ENCODE results near the gene ATXN10.

The ATXN10 gene

GRCh38 chr22:45650721-45651120, 20.9 kb upstream of the ATXN10 start:
- Histone ChIP-seq H3K27ac (ENCODE audit: low read depth, low read length) (no peak overlapping the region), H3K9me3 (ENCODE audit: control insufficient read depth, insufficient read depth, low read length) (no peaks in the 10 kb centered on the region), H3K9me2 (replicated peaks; ENCODE audit: control insufficient read depth, low read length) (no peaks in the 10 kb centered on the region), H3K27me3 (ENCODE audit: control insufficient read depth, low read length) (no peaks in the 10 kb centered on the region), H3K4me3 (ENCODE audit: low read length) (no peak overlapping the region), H3K79me2 (ENCODE audit: control insufficient read depth, low read length) (no peaks in the 10 kb centered on the region), H4K20me1 (ENCODE audit: control insufficient read depth, insufficient read depth, low read depth, low read length) (no peaks in the 10 kb centered on the region), H3K36me3 (ENCODE audit: control insufficient read depth, low read length) (no peaks in the 10 kb centered on the region), H3K4me1 (ENCODE audit: control insufficient read depth, low read length) (peaks cover 20% of the 10 kb centered on the region), H3F3A (ENCODE audit: control insufficient read depth, insufficient read depth) (no peaks in the 10 kb centered on the region), H3K4me2 (ENCODE audit: low read length) (no peak overlapping the region)
- no peak for TF ChIP-seq CTCF (IDR thresholded peaks at IDR 0.05; ENCODE audit: low read depth, low read length, poor library complexity, severe bottlenecking)
- no peak for TF ChIP-seq EZH2phosphoT487 (IDR thresholded peaks at IDR 0.05; ENCODE audit: borderline replicate concordance, low read length)

- no peaks in the 10 kb centered on the region for H4K20me1 ChIP-seq (ENCODE audit: control insufficient read depth, insufficient read depth, low read depth, low read length)
- H3K27me3 ChIP-seq (ENCODE audit: control insufficient read depth, low read length) = no peaks in the 10 kb centered on the region
- no peaks in the 10 kb centered on the region for H3K79me2 ChIP-seq (ENCODE audit: control insufficient read depth, low read length)
- peaks cover 16% of the 10 kb centered on the region for H3K4me1 ChIP-seq (ENCODE audit: control insufficient read depth, low read length)
- no peaks in the 10 kb centered on the region for H3F3A ChIP-seq (ENCODE audit: control insufficient read depth, insufficient read depth)
- no peaks in the 10 kb centered on the region for H3K36me3 ChIP-seq (ENCODE audit: control insufficient read depth, low read length)
- H3K9me3 ChIP-seq (ENCODE audit: control insufficient read depth, insufficient read depth, low read length) = no peaks in the 10 kb centered on the region
- H3K4me3 ChIP-seq (ENCODE audit: low read length) = no peak overlapping the region
- no peaks in the 10 kb centered on the region for H3K9me2 ChIP-seq (replicated peaks; ENCODE audit: control insufficient read depth, low read length)
- no peak overlapping the region for H3K4me2 ChIP-seq (ENCODE audit: low read length)
- no peak overlapping the region for H3K27ac ChIP-seq (ENCODE audit: low read depth, low read length)
- TF ChIP-seq CTCF (IDR thresholded peaks at IDR 0.05; ENCODE audit: low read depth, low read length, poor library complexity, severe bottlenecking) (no peak), EZH2phosphoT487 (IDR thresholded peaks at IDR 0.05; ENCODE audit: borderline replicate concordance, low read length) (no peak)
These were observed 19.6 kb upstream of the ATXN10 start for GRCh38 chr22:45651931-45652528.

- Histone ChIP-seq H3K79me2 (ENCODE audit: control insufficient read depth, low read length) (no peaks in the 10 kb centered on the region), H4K20me1 (ENCODE audit: control insufficient read depth, insufficient read depth, low read depth, low read length) (no peaks in the 10 kb centered on the region), H3K4me2 (ENCODE audit: low read length) (no peak overlapping the region), H3K4me3 (ENCODE audit: low read length) (no peak overlapping the region), H3K4me1 (ENCODE audit: control insufficient read depth, low read length) (peaks cover 14% of the 10 kb centered on the region), H3K9me3 (ENCODE audit: control insufficient read depth, insufficient read depth, low read length) (no peaks in the 10 kb centered on the region), H3K9me2 (replicated peaks; ENCODE audit: control insufficient read depth, low read length) (no peaks in the 10 kb centered on the region), H3K36me3 (ENCODE audit: control insufficient read depth, low read length) (no peaks in the 10 kb centered on the region), H3K27me3 (ENCODE audit: control insufficient read depth, low read length) (no peaks in the 10 kb centered on the region), H3K27ac (ENCODE audit: low read depth, low read length) (no peak overlapping the region), H3F3A (ENCODE audit: control insufficient read depth, insufficient read depth) (0 out of 2 replicates have a peak, but pooled peaks cover 3% of the 10 kb centered on the region)
- no peak for TF ChIP-seq EZH2phosphoT487 (IDR thresholded peaks at IDR 0.05; ENCODE audit: borderline replicate concordance, low read length)
- no peak for TF ChIP-seq CTCF (IDR thresholded peaks at IDR 0.05; ENCODE audit: low read depth, low read length, poor library complexity, severe bottlenecking)
These were observed 15.1 kb upstream of the ATXN10 start for GRCh38 chr22:45656577-45656976.

Measured in DOHH2 (cell line).